ENCODE measurements around the gene CEP164.

DNA sequence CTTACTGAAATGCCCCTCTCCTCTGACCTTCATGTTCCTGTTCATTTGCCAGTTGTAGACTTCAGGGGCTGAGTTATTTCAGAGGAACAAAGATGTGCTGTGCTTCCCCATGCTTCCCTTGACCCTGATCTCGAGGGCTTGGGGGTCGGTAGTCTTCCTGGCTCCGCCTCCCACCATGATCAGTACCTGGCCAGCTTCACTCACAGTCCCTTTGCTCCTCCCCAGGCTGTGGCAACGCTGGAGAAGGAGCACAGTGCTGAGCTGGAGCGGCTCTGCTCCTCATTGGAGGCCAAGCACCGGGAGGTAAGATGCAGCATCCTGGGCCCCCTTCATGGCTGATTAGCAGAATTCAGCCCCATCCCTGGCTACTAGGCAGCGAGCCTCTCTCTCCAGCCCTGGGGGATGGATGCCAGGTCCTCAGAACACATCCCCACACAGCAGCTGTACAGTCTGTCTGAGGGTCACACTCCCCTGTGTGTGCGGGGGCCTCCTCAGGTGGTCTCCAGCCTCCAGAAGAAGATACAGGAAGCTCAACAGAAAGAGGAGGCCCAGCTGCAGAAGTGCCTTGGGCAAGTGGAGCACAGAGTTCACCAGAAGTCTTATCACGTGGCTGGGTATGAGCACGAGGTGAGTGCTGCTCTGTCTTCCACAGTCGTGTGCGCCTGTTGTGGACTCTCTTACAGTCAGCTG is 64.5 kb downstream of the CEP164 start:
- TF ChIP-seq, protein P1, sequence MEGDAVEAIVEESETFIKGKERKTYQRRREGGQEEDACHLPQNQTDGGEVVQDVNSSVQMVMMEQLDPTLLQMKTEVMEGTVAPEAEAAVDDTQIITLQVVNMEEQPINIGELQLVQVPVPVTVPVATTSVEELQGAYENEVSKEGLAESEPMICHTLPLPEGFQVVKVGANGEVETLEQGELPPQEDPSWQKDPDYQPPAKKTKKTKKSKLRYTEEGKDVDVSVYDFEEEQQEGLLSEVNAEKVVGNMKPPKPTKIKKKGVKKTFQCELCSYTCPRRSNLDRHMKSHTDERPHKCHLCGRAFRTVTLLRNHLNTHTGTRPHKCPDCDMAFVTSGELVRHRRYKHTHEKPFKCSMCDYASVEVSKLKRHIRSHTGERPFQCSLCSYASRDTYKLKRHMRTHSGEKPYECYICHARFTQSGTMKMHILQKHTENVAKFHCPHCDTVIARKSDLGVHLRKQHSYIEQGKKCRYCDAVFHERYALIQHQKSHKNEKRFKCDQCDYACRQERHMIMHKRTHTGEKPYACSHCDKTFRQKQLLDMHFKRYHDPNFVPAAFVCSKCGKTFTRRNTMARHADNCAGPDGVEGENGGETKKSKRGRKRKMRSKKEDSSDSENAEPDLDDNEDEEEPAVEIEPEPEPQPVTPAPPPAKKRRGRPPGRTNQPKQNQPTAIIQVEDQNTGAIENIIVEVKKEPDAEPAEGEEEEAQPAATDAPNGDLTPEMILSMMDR (IDR thresholded peaks at IDR 0.05; ENCODE audit: insufficient read depth, low read depth, low read length) = no peak
- TF ChIP-seq EZH2 (IDR thresholded peaks at IDR 0.05; ENCODE audit: insufficient read depth, low read length) = no peak

Data from astrocyte (in vitro differentiated cells and primary cell).